C4-2B (cell line): ENCODE results near the gene SYP.

Experiments
- ZFX ChIP-seq: fragments of 450-650 bp; IDR thresholded peaks from 2 replicates; pipeline ENCODE4 v1.6.1; 2017
- TF ChIP-seq, protein P1 (sequence below): fragments of 450-650 bp; conservative IDR thresholded peaks from 2 replicates; pipeline ENCODE4 v1.5.1; 2017; ENCODE audit warnings: mild to moderate bottlenecking

- TF ChIP-seq, protein P1, sequence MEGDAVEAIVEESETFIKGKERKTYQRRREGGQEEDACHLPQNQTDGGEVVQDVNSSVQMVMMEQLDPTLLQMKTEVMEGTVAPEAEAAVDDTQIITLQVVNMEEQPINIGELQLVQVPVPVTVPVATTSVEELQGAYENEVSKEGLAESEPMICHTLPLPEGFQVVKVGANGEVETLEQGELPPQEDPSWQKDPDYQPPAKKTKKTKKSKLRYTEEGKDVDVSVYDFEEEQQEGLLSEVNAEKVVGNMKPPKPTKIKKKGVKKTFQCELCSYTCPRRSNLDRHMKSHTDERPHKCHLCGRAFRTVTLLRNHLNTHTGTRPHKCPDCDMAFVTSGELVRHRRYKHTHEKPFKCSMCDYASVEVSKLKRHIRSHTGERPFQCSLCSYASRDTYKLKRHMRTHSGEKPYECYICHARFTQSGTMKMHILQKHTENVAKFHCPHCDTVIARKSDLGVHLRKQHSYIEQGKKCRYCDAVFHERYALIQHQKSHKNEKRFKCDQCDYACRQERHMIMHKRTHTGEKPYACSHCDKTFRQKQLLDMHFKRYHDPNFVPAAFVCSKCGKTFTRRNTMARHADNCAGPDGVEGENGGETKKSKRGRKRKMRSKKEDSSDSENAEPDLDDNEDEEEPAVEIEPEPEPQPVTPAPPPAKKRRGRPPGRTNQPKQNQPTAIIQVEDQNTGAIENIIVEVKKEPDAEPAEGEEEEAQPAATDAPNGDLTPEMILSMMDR: no peak
- TF ChIP-seq ZFX: no peak
Measured at GRCh38 chrX:49227726-49228125, 27.7 kb upstream of the SYP start.
